Measurements from ENCODE around the gene RBP3. TPM values are rescaled to one million over a fixed set of nuclear protein-coding genes. Genes with fewer than 3 reads are reported as not detected.

RBP3 gene
- total RNA-seq, 1 experiment from 2014 or later = not detected

DNA sequence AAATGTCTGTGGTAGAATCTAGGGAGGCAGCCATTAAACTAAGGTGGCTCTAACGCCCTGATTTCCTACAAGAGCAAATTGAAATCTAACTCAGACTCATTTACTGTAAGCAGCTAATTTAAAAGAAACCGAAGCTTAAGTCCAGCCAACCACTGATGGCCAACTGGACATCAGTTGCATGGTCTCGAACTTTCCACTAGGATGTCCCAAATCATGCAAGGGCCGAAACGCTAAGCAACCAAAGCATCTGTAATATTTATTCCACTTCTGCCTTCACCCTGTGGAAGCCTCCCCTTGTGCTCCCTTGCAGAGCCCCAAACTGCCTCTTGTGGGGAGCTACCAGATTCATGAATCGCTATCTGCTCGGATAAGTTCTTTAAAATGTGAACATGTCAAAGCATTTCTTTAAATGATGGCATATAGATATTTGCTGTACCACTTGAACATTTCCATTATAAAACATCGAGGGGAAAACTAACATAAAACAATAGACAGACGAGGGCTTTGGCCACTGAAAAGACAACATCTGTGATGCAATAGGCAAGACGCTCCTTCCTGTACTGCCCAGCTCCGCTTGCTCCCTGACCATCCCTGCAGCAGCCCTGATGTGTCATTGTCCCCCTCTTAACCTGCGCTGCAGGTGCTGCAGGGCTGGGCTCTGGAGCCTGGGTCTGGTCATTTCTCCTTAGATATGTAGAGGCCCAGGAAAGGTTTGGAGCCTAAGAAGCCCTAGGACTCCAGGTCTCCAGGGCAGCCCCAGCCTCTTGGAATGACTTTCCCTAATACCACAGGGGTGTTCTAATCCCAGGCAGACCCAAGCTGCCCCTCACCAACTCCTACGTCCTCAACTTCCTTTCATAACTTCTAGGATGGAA lies 2.9 kb upstream of the RBP3 start:
- H3K9me2 ChIP-seq (ENCODE audit: insufficient read depth) = no peaks in the 10 kb centered on the region
- no peak overlapping the region for H3K27ac ChIP-seq
- ChIA-PET POLR2A (ENCODE audit: unreplicated experiment) (no interaction called here), CTCF (no interaction called here)
- no peaks in the 10 kb centered on the region for H3K36me3 ChIP-seq (ENCODE audit: low read depth)
- no peak overlapping the region for H3K4me3 ChIP-seq
- no peaks in the 10 kb centered on the region for H3K9me3 ChIP-seq (ENCODE audit: insufficient read depth, low read depth)
- no peak for DNase-seq
- no peaks in the 10 kb centered on the region for H3K79me2 ChIP-seq (ENCODE audit: low read depth)
- 0 out of 2 replicates have a peak, but pooled peaks cover 6% of the 10 kb centered on the region for H3K4me1 ChIP-seq (replicated peaks; ENCODE audit: insufficient read depth)
- no peak for TF ChIP-seq EZH2 (IDR thresholded peaks at IDR 0.05; ENCODE audit: low read depth)
- TF ChIP-seq, protein P1, sequence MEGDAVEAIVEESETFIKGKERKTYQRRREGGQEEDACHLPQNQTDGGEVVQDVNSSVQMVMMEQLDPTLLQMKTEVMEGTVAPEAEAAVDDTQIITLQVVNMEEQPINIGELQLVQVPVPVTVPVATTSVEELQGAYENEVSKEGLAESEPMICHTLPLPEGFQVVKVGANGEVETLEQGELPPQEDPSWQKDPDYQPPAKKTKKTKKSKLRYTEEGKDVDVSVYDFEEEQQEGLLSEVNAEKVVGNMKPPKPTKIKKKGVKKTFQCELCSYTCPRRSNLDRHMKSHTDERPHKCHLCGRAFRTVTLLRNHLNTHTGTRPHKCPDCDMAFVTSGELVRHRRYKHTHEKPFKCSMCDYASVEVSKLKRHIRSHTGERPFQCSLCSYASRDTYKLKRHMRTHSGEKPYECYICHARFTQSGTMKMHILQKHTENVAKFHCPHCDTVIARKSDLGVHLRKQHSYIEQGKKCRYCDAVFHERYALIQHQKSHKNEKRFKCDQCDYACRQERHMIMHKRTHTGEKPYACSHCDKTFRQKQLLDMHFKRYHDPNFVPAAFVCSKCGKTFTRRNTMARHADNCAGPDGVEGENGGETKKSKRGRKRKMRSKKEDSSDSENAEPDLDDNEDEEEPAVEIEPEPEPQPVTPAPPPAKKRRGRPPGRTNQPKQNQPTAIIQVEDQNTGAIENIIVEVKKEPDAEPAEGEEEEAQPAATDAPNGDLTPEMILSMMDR (conservative IDR thresholded peaks at IDR 0.05) = no peak
- no peaks in the 10 kb centered on the region for H3F3A ChIP-seq (ENCODE audit: insufficient read depth, low read depth)
- no peaks in the 10 kb centered on the region for H4K20me1 ChIP-seq (ENCODE audit: insufficient read depth)
- H3K27me3 ChIP-seq (ENCODE audit: insufficient read depth, low read depth) = no peaks in the 10 kb centered on the region
- no TSS peak for BruUV-seq (replicated peaks)
- intact Hi-C loops (cut with micrococcal nuclease; ENCODE audit: unreplicated experiment) = no loop called here
- H2AFZ ChIP-seq = no peak overlapping the region
- H3K4me2 ChIP-seq = no peak overlapping the region

DNA sequence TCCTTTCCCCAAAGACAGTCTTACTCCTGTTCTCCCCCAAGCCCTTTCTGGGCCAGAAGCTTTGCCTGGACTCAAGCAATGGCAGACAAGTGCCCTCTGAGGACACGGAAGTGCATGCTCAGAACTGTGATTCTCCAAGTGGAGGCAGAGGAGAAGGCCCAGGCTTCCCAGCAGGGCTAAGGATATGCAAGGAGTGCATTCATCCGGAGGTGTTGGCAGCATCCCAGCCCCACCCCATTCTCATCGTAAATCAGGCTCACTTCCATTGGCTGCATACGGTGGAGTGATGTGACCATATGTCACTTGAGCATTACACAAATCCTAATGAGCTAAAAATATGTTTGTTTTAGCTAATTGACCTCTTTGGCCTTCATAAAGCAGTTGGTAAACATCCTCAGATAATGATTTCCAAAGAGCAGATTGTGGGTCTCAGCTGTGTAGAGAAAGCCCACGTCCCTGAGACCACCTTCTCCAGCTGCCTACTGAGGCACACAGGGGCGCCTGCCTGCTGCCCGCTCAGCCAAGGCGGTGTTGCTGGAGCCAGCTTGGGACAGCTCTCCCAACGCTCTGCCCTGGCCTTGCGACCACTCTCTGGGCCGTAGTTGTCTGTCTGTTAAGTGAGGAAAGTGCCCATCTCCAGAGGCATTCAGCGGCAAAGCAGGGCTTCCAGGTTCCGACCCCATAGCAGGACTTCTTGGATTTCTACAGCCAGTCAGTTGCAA lies 1.4 kb upstream of the RBP3 start:
- no peak overlapping the region for H3K4me2 ChIP-seq
- no peak for TF ChIP-seq EZH2 (IDR thresholded peaks at IDR 0.05; ENCODE audit: low read depth)
- TF ChIP-seq, protein P1 (conservative IDR thresholded peaks at IDR 0.05) = no peak
- H3F3A ChIP-seq (ENCODE audit: insufficient read depth, low read depth) = no peaks in the 10 kb centered on the region
- no peaks in the 10 kb centered on the region for H3K27me3 ChIP-seq (ENCODE audit: insufficient read depth, low read depth)
- H3K36me3 ChIP-seq (ENCODE audit: low read depth) = no peaks in the 10 kb centered on the region
- no peak overlapping the region for H2AFZ ChIP-seq
- intact Hi-C loops (cut with micrococcal nuclease; ENCODE audit: unreplicated experiment) = no loop called here
- H3K9me3 ChIP-seq (ENCODE audit: insufficient read depth, low read depth) = no peaks in the 10 kb centered on the region
- BruUV-seq (replicated peaks) = no TSS peak
- ChIA-PET CTCF (no interaction called here), POLR2A (ENCODE audit: unreplicated experiment) (interaction anchor here (0.6 kb wide), 2 partner anchors 60 to 241 kb away, joined by 4 to 6 read pairs; no protein-coding TSS in a partner anchor)
- H3K4me1 ChIP-seq (replicated peaks; ENCODE audit: insufficient read depth) = 0 out of 2 replicates have a peak, but pooled peaks cover 6% of the 10 kb centered on the region
- H4K20me1 ChIP-seq (ENCODE audit: insufficient read depth) = no peaks in the 10 kb centered on the region
- no peaks in the 10 kb centered on the region for H3K79me2 ChIP-seq (ENCODE audit: low read depth)
- DNase-seq = peak in 1 of 2 experiments; percentile 39
- no peak overlapping the region for H3K27ac ChIP-seq
- no peaks in the 10 kb centered on the region for H3K9me2 ChIP-seq (ENCODE audit: insufficient read depth)
- H3K4me3 ChIP-seq = no peak overlapping the region

DNA sequence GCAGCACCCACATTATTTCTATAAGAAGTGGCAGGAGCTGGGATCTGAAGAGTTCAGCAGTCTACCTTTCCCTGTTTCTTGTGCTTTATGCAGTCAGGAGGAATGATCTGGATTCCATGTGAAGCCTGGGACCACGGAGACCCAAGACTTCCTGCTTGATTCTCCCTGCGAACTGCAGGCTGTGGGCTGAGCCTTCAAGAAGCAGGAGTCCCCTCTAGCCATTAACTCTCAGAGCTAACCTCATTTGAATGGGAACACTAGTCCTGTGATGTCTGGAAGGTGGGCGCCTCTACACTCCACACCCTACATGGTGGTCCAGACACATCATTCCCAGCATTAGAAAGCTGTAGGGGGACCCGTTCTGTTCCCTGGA lies 874 bp upstream of the RBP3 start:
- no peaks in the 10 kb centered on the region for H4K20me1 ChIP-seq (ENCODE audit: insufficient read depth)
- no peaks in the 10 kb centered on the region for H3K36me3 ChIP-seq (ENCODE audit: low read depth)
- H3K4me2 ChIP-seq = no peak overlapping the region
- BruUV-seq (replicated peaks) = no TSS peak
- no peaks in the 10 kb centered on the region for H3K79me2 ChIP-seq (ENCODE audit: low read depth)
- TF ChIP-seq, protein P1 (conservative IDR thresholded peaks at IDR 0.05) = no peak
- no peak for TF ChIP-seq EZH2 (IDR thresholded peaks at IDR 0.05; ENCODE audit: low read depth)
- H2AFZ ChIP-seq = no peak overlapping the region
- ChIA-PET CTCF (no interaction called here), POLR2A (ENCODE audit: unreplicated experiment) (interaction anchor here (0.6 kb wide), 1 partner anchor 60 kb away, joined by 4 read pairs; no protein-coding TSS in a partner anchor)
- no peak for DNase-seq
- no peak overlapping the region for H3K27ac ChIP-seq
- 0 out of 2 replicates have a peak, but pooled peaks cover 6% of the 10 kb centered on the region for H3K4me1 ChIP-seq (replicated peaks; ENCODE audit: insufficient read depth)
- H3K9me3 ChIP-seq (ENCODE audit: insufficient read depth, low read depth) = no peaks in the 10 kb centered on the region
- no peaks in the 10 kb centered on the region for H3K9me2 ChIP-seq (ENCODE audit: insufficient read depth)
- no peak overlapping the region for H3K4me3 ChIP-seq
- H3K27me3 ChIP-seq (ENCODE audit: insufficient read depth, low read depth) = no peaks in the 10 kb centered on the region
- intact Hi-C loops (cut with micrococcal nuclease; ENCODE audit: unreplicated experiment) = no loop called here
- no peaks in the 10 kb centered on the region for H3F3A ChIP-seq (ENCODE audit: insufficient read depth, low read depth)
